Measurements from ENCODE around the gene PCLAF. TPM values are rescaled to one million over a fixed set of nuclear protein-coding genes. Genes with fewer than 3 reads are reported as not detected.

Gene PCLAF
- total and polyA plus RNA-seq, 2 of the 8 experiments (the other 6 are each of a cell fraction or from before 2014, with no cell fraction given): 76.2 to 124 TPM

GRCh38 chr15:64387562-64388168, 6.4 kb upstream of the PCLAF start, which contains the start of gene TRIP4 (continued):
- TF ChIP-seq, protein P1, sequence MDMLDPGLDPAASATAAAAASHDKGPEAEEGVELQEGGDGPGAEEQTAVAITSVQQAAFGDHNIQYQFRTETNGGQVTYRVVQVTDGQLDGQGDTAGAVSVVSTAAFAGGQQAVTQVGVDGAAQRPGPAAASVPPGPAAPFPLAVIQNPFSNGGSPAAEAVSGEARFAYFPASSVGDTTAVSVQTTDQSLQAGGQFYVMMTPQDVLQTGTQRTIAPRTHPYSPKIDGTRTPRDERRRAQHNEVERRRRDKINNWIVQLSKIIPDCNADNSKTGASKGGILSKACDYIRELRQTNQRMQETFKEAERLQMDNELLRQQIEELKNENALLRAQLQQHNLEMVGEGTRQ (IDR thresholded peaks at IDR 0.05; ENCODE audit: low read length): peak; percentile 51
- peak; percentile 80 for TF ChIP-seq CHD2 (IDR thresholded peaks at IDR 0.05; ENCODE audit: low read length)
- peak; percentile 97 for TF ChIP-seq GABPA (IDR thresholded peaks at IDR 0.05; ENCODE audit: borderline replicate concordance, insufficient read depth, low read length)
- TF ChIP-seq JUN (IDR thresholded peaks at IDR 0.05; ENCODE audit: low read depth, low read length): no peak
- TF ChIP-seq CBX8 (IDR thresholded peaks at IDR 0.05; ENCODE audit: borderline replicate concordance, low read depth, low read length): no peak
- no peak for TF ChIP-seq FOSL1 (IDR thresholded peaks at IDR 0.05; ENCODE audit: insufficient read depth, low read depth, low read length)
- TF ChIP-seq HDAC2 (IDR thresholded peaks at IDR 0.05; ENCODE audit: borderline replicate concordance in 1 of 2, low read depth in 2 of 2, low read length in 2 of 2): peak in 1 of 2 experiments; percentile 87; a peak in 2 of 4 replicates
- peak; percentile 77 for TF ChIP-seq CTBP2 (IDR thresholded peaks at IDR 0.05; ENCODE audit: borderline replicate concordance, insufficient read depth, insufficient read length, low read length)
- peak; percentile 92 for TF ChIP-seq ASH2L (IDR thresholded peaks at IDR 0.05; ENCODE audit: low read length)
- peak; percentile 94 for TF ChIP-seq KDM5A (IDR thresholded peaks at IDR 0.05; ENCODE audit: low read length)
- peak; percentile 91 for TF ChIP-seq PHF8 (conservative IDR thresholded peaks at IDR 0.05; ENCODE audit: low read depth, low read length)
- TF ChIP-seq RFX5 (IDR thresholded peaks at IDR 0.05; ENCODE audit: borderline replicate concordance, low read depth, low read length): no peak
- peak in 1 of 2 experiments; percentile 48; a peak in 1 of 3 replicates for TF ChIP-seq EP300 (IDR thresholded peaks at IDR 0.05; ENCODE audit: borderline replicate concordance in 1 of 2, low read depth in 2 of 2, low read length in 2 of 2)
- peak; percentile 80 for TF ChIP-seq E2F6 (IDR thresholded peaks at IDR 0.05)
- TF ChIP-seq ATF2 (IDR thresholded peaks at IDR 0.05; ENCODE audit: low read length): 0 out of 2 replicates have a peak, but pooled peaks have one; percentile 55
- peak in 1 of 2 experiments; percentile 31; a peak in 2 of 4 replicates for TF ChIP-seq RAD21 (IDR thresholded peaks at IDR 0.05 in 1 of 2, conservative IDR thresholded peaks at IDR 0.05 in 1 of 2; ENCODE audit: low read depth in 2 of 2, low read length in 2 of 2)
- no peak for TF ChIP-seq SIRT6 (IDR thresholded peaks at IDR 0.05; ENCODE audit: low read length)
- peak; percentile 19 for TF ChIP-seq KDM4A (IDR thresholded peaks at IDR 0.05; ENCODE audit: low read depth, low read length, severe bottlenecking)
- TF ChIP-seq JUND (IDR thresholded peaks at IDR 0.05; ENCODE audit: low read length): peak; percentile 74

Data from H1 (cell line).